H1 (cell line): ENCODE results near the gene NTNG2. TPM values are rescaled to one million over a fixed set of nuclear protein-coding genes. Genes with fewer than 3 reads are reported as not detected.

ENCODE experiments used
- ASH2L ChIP-seq: fragments of 200-600, 300-600 bp; sonication (generic); IDR thresholded peaks from one replicate; pipeline ENCODE4 v1.7.1; 2017; ENCODE audit warnings: low read length
- ATF3 ChIP-seq: IDR thresholded peaks from 2 replicates; pipeline ENCODE4 v1.6.1; 2011; ENCODE audit warnings: low read depth, mild to moderate bottlenecking, low read length; ENCODE audit not compliant: insufficient read depth
- CEBPB ChIP-seq: IDR thresholded peaks from 2 replicates; pipeline ENCODE4 v1.6.1; 2012; ENCODE audit warnings: low read depth, low read length
- CTBP2 ChIP-seq: IDR thresholded peaks from 2 replicates; pipeline ENCODE4 v1.7.0; 2011; ENCODE audit warnings: borderline replicate concordance, mild to moderate bottlenecking, moderate library complexity, mixed read lengths, low read length; ENCODE audit not compliant: insufficient read depth, insufficient read length
- FOSL1 ChIP-seq: IDR thresholded peaks from 2 replicates; pipeline ENCODE4 v1.6.1; 2011; ENCODE audit warnings: mild to moderate bottlenecking, low read depth, low read length, moderate library complexity; ENCODE audit not compliant: insufficient read depth
- HDAC2 ChIP-seq, 2 experiments: fragments of 300-600 bp in 1 of 2; sonication (generic) in 1 of 2; IDR thresholded peaks; 2 replicates each; pipeline ENCODE4 v1.6.1; 2011 to 2012; ENCODE audit warnings: low read depth in 2 of 2, low read length in 2 of 2, mild to moderate bottlenecking in 2 of 2, moderate library complexity in 2 of 2, borderline replicate concordance in 1 of 2, inconsistent platforms in 1 of 2
- JUND ChIP-seq: IDR thresholded peaks from 2 replicates; pipeline ENCODE4 v1.6.1; 2011; ENCODE audit warnings: mild to moderate bottlenecking, improper control_type of control experiment, low read length
- NANOG ChIP-seq: IDR thresholded peaks from 2 replicates; pipeline ENCODE4 v1.6.1; 2011; ENCODE audit warnings: low read length, low read depth, mild to moderate bottlenecking, inconsistent platforms; ENCODE audit not compliant: insufficient read depth, poor library complexity, severe bottlenecking
- POLR2A ChIP-seq, 2 experiments: IDR thresholded peaks; 1 replicate in 1 of 2; 2 replicates in 1 of 2; pipeline ENCODE4 v1.6.1; 2011; ENCODE audit warnings: low read depth in 2 of 2, low read length in 2 of 2, mild to moderate bottlenecking in 2 of 2; ENCODE audit errors: control extremely low read depth in 1 of 2
- POLR2AphosphoS5 ChIP-seq: IDR thresholded peaks from 2 replicates; pipeline ENCODE4 v1.6.1; 2011; ENCODE audit warnings: low read depth, low read length
- POU5F1 ChIP-seq: IDR thresholded peaks from 2 replicates; pipeline ENCODE4 v1.6.1; 2011; ENCODE audit warnings: low read depth, mild to moderate bottlenecking, low read length, moderate library complexity
- RAD21 ChIP-seq, 2 experiments: IDR thresholded peaks in 1 of 2; conservative IDR thresholded peaks in 1 of 2; 2 replicates each; pipeline ENCODE4 v1.6.1; 2011; ENCODE audit warnings: low read depth in 2 of 2, low read length in 2 of 2, improper control_type of control experiment in 1 of 2, inconsistent platforms in 1 of 2, mild to moderate bottlenecking in 1 of 2, moderate library complexity in 1 of 2
- SAP30 ChIP-seq: fragments of 300-600 bp; sonication (generic); IDR thresholded peaks from 2 replicates; pipeline ENCODE4 v1.7.1; 2012; ENCODE audit warnings: low read length, moderate library complexity, mild to moderate bottlenecking, inconsistent platforms; ENCODE audit not compliant: insufficient read depth, insufficient replicate concordance
- SIN3A ChIP-seq, 2 experiments: IDR thresholded peaks in 1 of 2; conservative IDR thresholded peaks in 1 of 2; 2 replicates each; pipeline ENCODE4 v1.6.1; 2011 to 2012; ENCODE audit warnings: low read length in 2 of 2, improper control_type of control experiment in 1 of 2, low read depth in 1 of 2, mild to moderate bottlenecking in 1 of 2
- SP1 ChIP-seq: IDR thresholded peaks from 2 replicates; pipeline ENCODE4 v1.6.1; 2011; ENCODE audit warnings: low read depth, low read length
- SRF ChIP-seq: IDR thresholded peaks from 2 replicates; pipeline ENCODE4 v1.6.1; 2011; ENCODE audit warnings: mild to moderate bottlenecking, low read depth, low read length, moderate library complexity
- TAF1 ChIP-seq: IDR thresholded peaks from 2 replicates; pipeline ENCODE4 v1.6.1; 2011; ENCODE audit warnings: mild to moderate bottlenecking, low read depth, low read length
- TCF12 ChIP-seq: IDR thresholded peaks from 2 replicates; pipeline ENCODE4 v1.6.1; 2011; ENCODE audit warnings: low read depth, mild to moderate bottlenecking, low read length
- TEAD4 ChIP-seq: IDR thresholded peaks from 2 replicates; pipeline ENCODE4 v1.6.1; 2012; ENCODE audit warnings: low read depth, low read length, inconsistent platforms, mixed read lengths
- polyA plus RNA-seq, 7 experiments: library from polyadenylated mRNA; depleted of rRNA in 3 of 7; stranded (reverse) in 5 of 7; unstranded in 2 of 7; fragments of >200 nt in 5 of 7; fragments of 200-250 nt in 2 of 7; gene quantifications; 1 replicate in 5 of 7; 2 replicates in 1 of 7; 4 replicates in 1 of 7; pipeline versions ENCODE4 v1.2.1 to v1.2.3, GENCODE V29; 2011 to 2013; ENCODE audit warnings: missing spikeins in 2 of 7, mixed read lengths in 2 of 7
- total RNA-seq: library from RNA; stranded (reverse); fragmentation: NEBNext Ultra II Directional; extraction: Animal tissue kit (Norgen Biotek cat#: 25700); gene quantifications from 2 replicates; pipeline ENCODE4 v1.2.1, GENCODE V29; 2021
- TF ChIP-seq, protein P1 (sequence below): IDR thresholded peaks from 2 replicates; pipeline ENCODE4 v1.6.1; 2012; ENCODE audit warnings: low read length, inconsistent platforms
- TF ChIP-seq, protein P2 (sequence below): IDR thresholded peaks from 2 replicates; pipeline ENCODE4 v1.6.1; 2011; ENCODE audit warnings: low read length, improper control_type of control experiment

NTNG2 gene
- total and polyA plus RNA-seq, 2 of the 8 experiments (the other 6 are each of a cell fraction or from before 2014, with no cell fraction given), result 1.4 to 1.5 TPM

DNA sequence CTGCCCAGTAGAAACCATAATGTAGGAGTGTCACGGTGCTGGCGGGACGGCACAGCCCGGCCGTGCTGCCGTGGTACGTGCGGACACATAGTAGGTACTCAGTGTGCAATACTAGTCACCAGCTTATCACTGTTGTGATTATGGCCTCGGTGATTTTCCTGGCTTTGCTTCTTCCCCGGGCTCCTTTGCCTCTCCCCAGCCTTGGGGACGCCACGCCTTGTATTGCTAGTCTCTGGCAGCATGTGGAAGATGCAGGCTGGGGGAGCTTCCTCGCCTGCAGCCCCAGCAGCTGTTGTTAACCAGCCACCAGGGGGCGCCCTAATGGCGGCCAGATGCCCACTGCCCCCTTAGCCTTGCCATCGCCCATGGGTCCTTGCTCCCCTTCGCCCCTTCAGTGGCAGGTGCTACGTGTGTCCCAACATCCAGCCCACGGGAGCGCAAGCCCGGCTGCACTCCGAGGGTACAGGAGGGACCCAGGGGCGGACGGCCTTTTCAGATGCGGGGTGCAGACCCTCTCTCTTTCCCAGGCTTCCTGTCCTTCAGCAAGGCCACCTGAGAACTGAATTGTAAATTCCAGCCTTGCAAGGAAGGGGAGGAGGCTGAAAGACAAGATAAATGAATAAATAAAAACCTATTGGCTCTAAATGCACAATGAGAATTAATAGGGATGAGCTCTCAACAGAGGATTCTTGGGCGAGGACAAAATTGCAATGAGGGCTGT lies 8.0 kb downstream of the NTNG2 start (continued):
- TF ChIP-seq, protein P1, sequence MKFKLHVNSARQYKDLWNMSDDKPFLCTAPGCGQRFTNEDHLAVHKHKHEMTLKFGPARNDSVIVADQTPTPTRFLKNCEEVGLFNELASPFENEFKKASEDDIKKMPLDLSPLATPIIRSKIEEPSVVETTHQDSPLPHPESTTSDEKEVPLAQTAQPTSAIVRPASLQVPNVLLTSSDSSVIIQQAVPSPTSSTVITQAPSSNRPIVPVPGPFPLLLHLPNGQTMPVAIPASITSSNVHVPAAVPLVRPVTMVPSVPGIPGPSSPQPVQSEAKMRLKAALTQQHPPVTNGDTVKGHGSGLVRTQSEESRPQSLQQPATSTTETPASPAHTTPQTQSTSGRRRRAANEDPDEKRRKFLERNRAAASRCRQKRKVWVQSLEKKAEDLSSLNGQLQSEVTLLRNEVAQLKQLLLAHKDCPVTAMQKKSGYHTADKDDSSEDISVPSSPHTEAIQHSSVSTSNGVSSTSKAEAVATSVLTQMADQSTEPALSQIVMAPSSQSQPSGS, result no peak
- TF ChIP-seq NANOG (no peak), SRF (no peak), ASH2L (no peak), HDAC2 (IDR thresholded peaks at IDR 0.05; ENCODE audit: borderline replicate concordance in 1 of 2, low read depth in 2 of 2, low read length in 2 of 2) (no peak), SIN3A (conservative IDR thresholded peaks at IDR 0.05 in 1 of 2, IDR thresholded peaks at IDR 0.05 in 1 of 2; ENCODE audit: low read depth in 1 of 2, low read length in 2 of 2) (no peak), ATF3 (no peak), RAD21 (IDR thresholded peaks at IDR 0.05 in 1 of 2, conservative IDR thresholded peaks at IDR 0.05 in 1 of 2; ENCODE audit: low read depth in 2 of 2, low read length in 2 of 2) (peak; percentile 83 to 90), SP1 (no peak), TCF12 (no peak), POLR2A (IDR thresholded peaks at IDR 0.05; ENCODE audit: control extremely low read depth in 1 of 2, low read depth in 2 of 2, low read length in 2 of 2) (no peak), TEAD4 (no peak), CTBP2 (peak; percentile 61), JUND (no peak), POLR2AphosphoS5 (no peak), CEBPB (no peak), FOSL1 (no peak), TAF1 (no peak), POU5F1 (no peak), SAP30 (no peak)
- TF ChIP-seq, protein P2, sequence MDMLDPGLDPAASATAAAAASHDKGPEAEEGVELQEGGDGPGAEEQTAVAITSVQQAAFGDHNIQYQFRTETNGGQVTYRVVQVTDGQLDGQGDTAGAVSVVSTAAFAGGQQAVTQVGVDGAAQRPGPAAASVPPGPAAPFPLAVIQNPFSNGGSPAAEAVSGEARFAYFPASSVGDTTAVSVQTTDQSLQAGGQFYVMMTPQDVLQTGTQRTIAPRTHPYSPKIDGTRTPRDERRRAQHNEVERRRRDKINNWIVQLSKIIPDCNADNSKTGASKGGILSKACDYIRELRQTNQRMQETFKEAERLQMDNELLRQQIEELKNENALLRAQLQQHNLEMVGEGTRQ, result no peak
